ENCODE measurements around the gene USP37. TPM values are rescaled to one million over a fixed set of nuclear protein-coding genes. Genes with fewer than 3 reads are reported as not detected.
A peak's percentile ranks its signal among the peaks of the same experiment; 100 is the strongest.

USP37 gene
- total and polyA plus RNA-seq, 2 of the 13 experiments (the other 11 are each of a cell fraction or from before 2014, with no cell fraction given) = 6.5 to 30.6 TPM

- H2AFZ ChIP-seq (ENCODE audit: low read length) = no peak overlapping the region
- no peaks in the 10 kb centered on the region for H3K9me3 ChIP-seq (ENCODE audit: low read length)
- 98% methylated on average over 8 of the region's 8 CpGs for WGBS (ENCODE audit: low lambda C conversion rate)
- H3K4me2 ChIP-seq (ENCODE audit: low read depth, low read length) = no peak overlapping the region
- no peak overlapping the region for H3K27ac ChIP-seq (ENCODE audit: extremely low read length, insufficient read depth, low read length)
- no peaks in the 10 kb centered on the region for H3K27me3 ChIP-seq (ENCODE audit: control insufficient read depth in 1 of 2, insufficient read depth in 2 of 2, low read length in 2 of 2)
- ATAC-seq = no peak
- intact Hi-C loops (cut with micrococcal nuclease; ENCODE audit: unreplicated experiment) (no loop called here), in situ Hi-C loops (cut with HindIII; ENCODE audit: extremely low pct_ligation_motif_present, low pct_unique_long_range_greater_than_20kb) (no loop called here)
- no TSS peak for BruUV-seq (replicated peaks)
- no peak overlapping the region for H3K9ac ChIP-seq (ENCODE audit: insufficient read depth, low read depth, low read length)
- peaks cover 17% of the 10 kb centered on the region for H3K4me1 ChIP-seq (ENCODE audit: insufficient read depth, low read length)
- H3K4me3 ChIP-seq (replicated peaks in 1 of 3; ENCODE audit: insufficient read depth in 1 of 3, low read depth in 2 of 3, low read length in 3 of 3) = no peak overlapping the region
- peaks cover 58 to 83% of the 10 kb centered on the region in 2 experiments for H3K36me3 ChIP-seq (replicated peaks in 1 of 2; ENCODE audit: control insufficient read depth in 1 of 2, insufficient read depth in 2 of 2, low read length in 2 of 2)
- no peak for FAIRE-seq
- no peaks in the 10 kb centered on the region for H4K20me1 ChIP-seq (ENCODE audit: insufficient read depth, low read length)
- H3K79me2 ChIP-seq (ENCODE audit: insufficient read depth, low read length) = no peaks in the 10 kb centered on the region
- TF ChIP-seq ZC3H13 (CRISPR knock-in tag; IDR thresholded peaks at IDR 0.05) (0 out of 2 replicates have a peak, but pooled peaks have one; percentile 26), E2F5 (CRISPR knock-in tag; conservative IDR thresholded peaks at IDR 0.05) (no peak), POLR2A (IDR thresholded peaks at IDR 0.05; ENCODE audit: insufficient read depth in 1 of 2, low read depth in 2 of 2, low read length in 2 of 2) (peak in 1 of 2 experiments; percentile 49; a peak in 2 of 4 replicates)
- CTCF ChIA-PET (ENCODE audit: low intra/inter-chr PET ratio, low total read pairs) = no interaction called here
- POLR2A ChIA-PET = interaction anchor here (2.0 to 6.3 kb wide), 3 partner anchors 11 to 13 kb away, joined by 11 to 59 read pairs (median 27); partner anchors contain the start of gene VIL1
- no peak for DNase-seq (ENCODE audit: low spot score)
Observed at GRCh38 chr2:218432676-218433365, 135.3 kb downstream of the USP37 start.

GRCh38 chr2:218431878-218432277, 136.3 kb downstream of the USP37 start:
- no peaks in the 10 kb centered on the region for H3K79me2 ChIP-seq (ENCODE audit: insufficient read depth, low read length)
- POLR2A ChIA-PET = interaction anchor here (0.5 to 6.3 kb wide), 7 partner anchors 8 to 136 kb away, joined by 3 to 59 read pairs (median 3); partner anchors contain the start of genes USP37 and VIL1
- peaks cover 55 to 78% of the 10 kb centered on the region in 2 experiments for H3K36me3 ChIP-seq (replicated peaks in 1 of 2; ENCODE audit: control insufficient read depth in 1 of 2, insufficient read depth in 2 of 2, low read length in 2 of 2)
- H4K20me1 ChIP-seq (ENCODE audit: insufficient read depth, low read length) = no peaks in the 10 kb centered on the region
- WGBS (ENCODE audit: low lambda C conversion rate) = 96% methylated on average over 10 of the region's 10 CpGs
- DNase-seq (ENCODE audit: low spot score) (no peak), FAIRE-seq (no peak), ATAC-seq (peak; percentile 1; the same call in 1 of the 3 replicates)
- no peak overlapping the region for H3K9ac ChIP-seq (ENCODE audit: insufficient read depth, low read depth, low read length)
- no peak overlapping the region for H3K4me3 ChIP-seq (replicated peaks in 1 of 3; ENCODE audit: insufficient read depth in 1 of 3, low read depth in 2 of 3, low read length in 3 of 3)
- no peak overlapping the region for H2AFZ ChIP-seq (ENCODE audit: low read length)
- H3K9me3 ChIP-seq (ENCODE audit: low read length) = no peaks in the 10 kb centered on the region
- intact Hi-C loops (cut with micrococcal nuclease; ENCODE audit: unreplicated experiment) (no loop called here), in situ Hi-C loops (cut with HindIII; ENCODE audit: extremely low pct_ligation_motif_present, low pct_unique_long_range_greater_than_20kb) (no loop called here)
- TF ChIP-seq RBM22 (optimal IDR thresholded peaks at IDR 0.05; ENCODE audit: low read length) = peak; percentile 37
- no peak for TF ChIP-seq SALL2 (CRISPR knock-in tag; IDR thresholded peaks at IDR 0.05)
- TF ChIP-seq HNRNPUL1 (IDR thresholded peaks at IDR 0.05; ENCODE audit: low read depth, low read length) = no peak
- no peak for TF ChIP-seq ZNF547 (CRISPR knock-in tag; IDR thresholded peaks at IDR 0.05)
- TF ChIP-seq MTA1 (CRISPR knock-in tag; IDR thresholded peaks at IDR 0.05; ENCODE audit: borderline replicate concordance) = 0 out of 2 replicates have a peak, but pooled peaks have one; percentile 47
- TF ChIP-seq ZSCAN21 (CRISPR knock-in tag; IDR thresholded peaks at IDR 0.05; ENCODE audit: borderline replicate concordance) = no peak
- no peak for TF ChIP-seq ZNF850 (CRISPR knock-in tag; conservative IDR thresholded peaks at IDR 0.05)
- TF ChIP-seq MAFK (conservative IDR thresholded peaks at IDR 0.05 in 1 of 2, IDR thresholded peaks at IDR 0.05 in 1 of 2; ENCODE audit: low read length in 2 of 2) = no peak
- no peak for TF ChIP-seq PPARG (CRISPR knock-in tag; conservative IDR thresholded peaks at IDR 0.05)
- TF ChIP-seq ZNF687 (CRISPR knock-in tag; IDR thresholded peaks at IDR 0.05) = 0 out of 2 replicates have a peak, but pooled peaks have one; percentile 11
- H3K4me1 ChIP-seq (ENCODE audit: insufficient read depth, low read length) = peaks cover 17% of the 10 kb centered on the region
- no peak overlapping the region for H3K4me2 ChIP-seq (ENCODE audit: low read depth, low read length)
- BruUV-seq (replicated peaks) = no TSS peak
- no peak overlapping the region for H3K27ac ChIP-seq (ENCODE audit: extremely low read length, insufficient read depth, low read length)
- CTCF ChIA-PET (ENCODE audit: low intra/inter-chr PET ratio, low total read pairs) = no interaction called here
- no peaks in the 10 kb centered on the region for H3K27me3 ChIP-seq (ENCODE audit: control insufficient read depth in 1 of 2, insufficient read depth in 2 of 2, low read length in 2 of 2)

All from HepG2 (cell line).